ENCODE data around the gene RASD2. TPM values are rescaled to one million over a fixed set of nuclear protein-coding genes. Genes with fewer than 3 reads are reported as not detected.

The RASD2 gene, protein sequence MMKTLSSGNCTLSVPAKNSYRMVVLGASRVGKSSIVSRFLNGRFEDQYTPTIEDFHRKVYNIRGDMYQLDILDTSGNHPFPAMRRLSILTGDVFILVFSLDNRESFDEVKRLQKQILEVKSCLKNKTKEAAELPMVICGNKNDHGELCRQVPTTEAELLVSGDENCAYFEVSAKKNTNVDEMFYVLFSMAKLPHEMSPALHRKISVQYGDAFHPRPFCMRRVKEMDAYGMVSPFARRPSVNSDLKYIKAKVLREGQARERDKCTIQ
- not detected in 2 replicates for total RNA-seq

DNA sequence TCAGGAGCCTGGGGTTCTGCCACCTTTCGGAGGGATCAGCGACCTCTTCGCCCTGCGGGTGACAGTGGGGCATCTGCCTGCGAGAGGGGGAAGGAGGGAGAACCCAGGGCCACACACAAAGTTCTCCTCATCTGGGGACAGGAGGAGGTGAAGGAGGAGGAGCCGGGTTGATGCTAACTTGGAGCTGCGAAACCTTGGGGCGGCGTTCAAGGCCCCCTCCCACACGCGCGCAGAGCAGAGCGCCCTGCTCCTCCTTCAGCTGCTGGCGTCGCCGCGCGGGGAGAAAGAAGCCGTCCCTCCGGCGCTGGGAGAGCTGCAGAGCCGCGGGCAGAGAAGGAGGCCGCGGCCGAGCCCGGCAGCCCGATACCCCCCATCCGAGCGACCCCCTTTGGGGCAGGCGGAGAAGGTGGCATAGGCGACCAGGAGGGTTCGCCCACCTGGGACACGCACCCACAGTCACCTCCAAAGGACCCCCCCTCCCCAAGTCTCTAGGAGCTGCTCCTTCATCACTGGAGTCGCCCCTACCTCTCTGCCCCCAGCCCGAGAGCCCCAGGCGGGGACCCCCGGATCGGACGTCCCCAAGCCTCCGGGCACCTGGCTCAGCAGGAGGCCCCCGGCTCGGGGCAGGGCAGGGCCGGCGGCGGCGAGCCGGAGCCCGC, at the start of gene RASD2:
Gene RASD2 (plus strand): TSS at position 237 of the 659 bp plus-strand sequence. CDS start 5,979 bp downstream, outside the sequence.

Other genes with a start within 250 kb of the RASD2 start
- 75.2 and 269 TPM in 2 replicates for gene TOM1, start 240.9 kb upstream of the RASD2 start, total RNA-seq
- gene HMOX1, start 159.7 kb upstream of the RASD2 start, total RNA-seq = 8.0 and 34.6 TPM in 2 replicates
- gene MCM5, start 140.7 kb upstream of the RASD2 start, total RNA-seq = 8.1 and 85.8 TPM in 2 replicates
- gene MB, start 76.5 kb downstream of the RASD2 start, total RNA-seq = not detected in 2 replicates
- 21.7 and 22.3 TPM in 2 replicates for gene APOL6, start 107.6 kb downstream of the RASD2 start, total RNA-seq
- gene APOL5, start 177.0 kb downstream of the RASD2 start, total RNA-seq = not detected in 2 replicates

All from placental pericyte (primary cell).